Heart left ventricle (tissue), 16 donors: ENCODE data around the gene DHX8. TPM values are rescaled to one million over a fixed set of nuclear protein-coding genes. Genes with fewer than 3 reads are reported as not detected.

ENCODE experiments used
- ATAC-seq, 4 donors: fragments of 200-7000 bp; cut with Tn5 transposase; one replicate each; pipeline ENCODE4 v1.9.1; 2020 to 2022; ENCODE audit warnings: moderate library complexity in 4 of 4, mild to moderate bottlenecking in 3 of 4, moderate number of reproducible peaks in 1 of 4
- DNase-seq, 5 donors: peaks; one replicate each; pipeline ENCODE4 v3.0.0-alpha.2; 2020
- H3K27ac ChIP-seq, 12 donors: fragments of 200-600 bp; sonication (generic) in 4 of 12; one replicate each; pipeline versions ENCODE4 v1.5.0 to v1.8.0; 2016 to 2022; ENCODE audit warnings: mild to moderate bottlenecking in 2 of 12
- H3K27me3 ChIP-seq, 9 donors: fragments of 200-600 bp; sonication (generic) in 2 of 9; one replicate each; pipeline versions ENCODE4 v1.5.1 to v1.8.0; 2016 to 2022; ENCODE audit warnings: mild to moderate bottlenecking in 3 of 9
- H3K36me3 ChIP-seq, 9 donors: fragments of 200-600 bp; sonication (generic) in 2 of 9; one replicate each; pipeline versions ENCODE4 v1.5.0 to v1.8.0; 2018 to 2022; ENCODE audit warnings: mild to moderate bottlenecking in 2 of 9
- H3K4me1 ChIP-seq, 12 donors: fragments of 200-600 bp; sonication (generic) in 4 of 12; one replicate each; pipeline versions ENCODE4 v1.5.0 to v1.8.0; 2016 to 2022; ENCODE audit warnings: mild to moderate bottlenecking in 3 of 12
- H3K4me3 ChIP-seq, 12 donors: fragments of 200-600 bp; sonication (generic) in 4 of 12; one replicate each; pipeline versions ENCODE4 v1.5.0 to v1.8.0; 2017 to 2022; ENCODE audit warnings: mild to moderate bottlenecking in 9 of 12, moderate library complexity in 4 of 12
- H3K9me3 ChIP-seq, 12 donors: fragments of 200-600 bp; sonication (generic) in 4 of 12; one replicate each; pipeline versions ENCODE4 v1.5.0 to v1.8.0; 2016 to 2022; ENCODE audit warnings: mild to moderate bottlenecking in 1 of 12
- POLR2A ChIP-seq, 2 donors: fragments of 450-650 bp; IDR thresholded peaks; one replicate each; pipeline ENCODE4 v1.6.1; 2017; ENCODE audit warnings: antibody characterized with exemption in 2 of 2, mild to moderate bottlenecking in 2 of 2, moderate library complexity in 2 of 2
- WGBS, 4 donors: extraction: QIAGEN DNeasy Blood & Tissue Kit in 2 of 4; methylation state at CpG; one replicate each; pipeline versions ENCODE4 v1.1.5 to v1.1.7; 2013 to 2018; 5-methylcytosine and 5-hydroxymethylcytosine counted together
- intact Hi-C, 10 donors: fragments of 100-400 bp; cut with DNase I; formaldehyde crosslinking; loops; one replicate each; pipeline versions ENCODE4 v1.11.1 to v1.14.2; 2022
- long read RNA-seq, 3 donors: library from polyadenylated mRNA; unstranded; transcript quantifications; one replicate each; pipeline ENCODE4 v2.0.0, GENCODE V29; 2020 to 2021
- polyA plus RNA-seq, 2 donors: library from polyadenylated mRNA; stranded (reverse); fragments of 200-250 nt; gene quantifications; one replicate each; pipeline ENCODE4 v1.2.3, GENCODE V29; 2013
- total RNA-seq, 9 donors: library from RNA; depleted of rRNA in 2 of 9; stranded (reverse); fragments of >200 nt in 2 of 9; fragmentation: NEBNext Ultra II Directional in 3 of 9; extraction: Animal tissue kit (Norgen Biotek cat#: 25700) in 3 of 9; gene quantifications; one replicate each; pipeline versions ENCODE4 v1.1.0 to v1.2.4, GENCODE V29; 2016 to 2023
- TF ChIP-seq, protein P1 (sequence below), 12 donors: fragments of 200-600 bp; sonication (generic) in 4 of 12; IDR thresholded peaks; one replicate each; pipeline versions ENCODE4 v1.5.0 to v1.8.0; 2018 to 2022; ENCODE audit warnings: antibody characterized with exemption in 12 of 12, mild to moderate bottlenecking in 5 of 12
- donor health status: ischemic (EF 13 %, LVEDD 7.1; RV severe dilation, severe dysfunction).
- donor health status: healthy with polysubstance abuse.
- donor health status: DM: no; HTN: yes; CAD: no.
- donor health status: DM: no; HTN: no; CAD: no.
- donor health status: ischemic (EF 25% LVEDD 6.9; RV normal size, moderate dysfunction).
- donor health status: ischemic (EF 25% LVEDD 5.7; RV mildly dilated, moderate dysfunction).
- donor health status: healthy.
- donor health status: DM: yes; HTN: yes; CAD: no.
- donor health status: ischemic (EF 35%, LVEDD 5.7; RV mildly dilated, moderate dysfunction).
- donor health status: nonischemic (EF 11% LVEDD 7.7; RV severe dilation, severe dysfunction).
- donor health status: DM: yes; HTN: yes; CAD: no.
- donor health status: PGD.
- donor health status: ischemic (EF 29% LVEDD 5.4; RV normal size, mild dysfunction).
- donor health status: nonischemic (EF 23%, LVEDD 6.1; RV moderate dilation, normal function).

The DHX8 gene
- 10 to 100 TPM; 22.7 to 41.0 (median 28.1) TPM for total RNA-seq
- polyA plus RNA-seq: 10 to 100 TPM; 13.4 to 30.7 TPM
- long read RNA-seq, donor 1, full-length matches to known transcripts: 9 of 18 reads
- long read RNA-seq, donor 1, partial matches to known transcripts: 4 of 18 reads
- long read RNA-seq, donor 1, other reads (novel, unspliced or antisense): 5 of 18 reads
- long read RNA-seq, donor 2, full-length matches to known transcripts: 18 of 29 reads
- long read RNA-seq, donor 2, partial matches to known transcripts: 5 of 29 reads
- long read RNA-seq, donor 2, other reads (novel, unspliced or antisense): 6 of 29 reads
- long read RNA-seq, donor 3, full-length matches to known transcripts: 17 of 28 reads
- long read RNA-seq, donor 3, partial matches to known transcripts: 6 of 28 reads
- long read RNA-seq, donor 3, other reads (novel, unspliced or antisense): 5 of 28 reads

DNA sequence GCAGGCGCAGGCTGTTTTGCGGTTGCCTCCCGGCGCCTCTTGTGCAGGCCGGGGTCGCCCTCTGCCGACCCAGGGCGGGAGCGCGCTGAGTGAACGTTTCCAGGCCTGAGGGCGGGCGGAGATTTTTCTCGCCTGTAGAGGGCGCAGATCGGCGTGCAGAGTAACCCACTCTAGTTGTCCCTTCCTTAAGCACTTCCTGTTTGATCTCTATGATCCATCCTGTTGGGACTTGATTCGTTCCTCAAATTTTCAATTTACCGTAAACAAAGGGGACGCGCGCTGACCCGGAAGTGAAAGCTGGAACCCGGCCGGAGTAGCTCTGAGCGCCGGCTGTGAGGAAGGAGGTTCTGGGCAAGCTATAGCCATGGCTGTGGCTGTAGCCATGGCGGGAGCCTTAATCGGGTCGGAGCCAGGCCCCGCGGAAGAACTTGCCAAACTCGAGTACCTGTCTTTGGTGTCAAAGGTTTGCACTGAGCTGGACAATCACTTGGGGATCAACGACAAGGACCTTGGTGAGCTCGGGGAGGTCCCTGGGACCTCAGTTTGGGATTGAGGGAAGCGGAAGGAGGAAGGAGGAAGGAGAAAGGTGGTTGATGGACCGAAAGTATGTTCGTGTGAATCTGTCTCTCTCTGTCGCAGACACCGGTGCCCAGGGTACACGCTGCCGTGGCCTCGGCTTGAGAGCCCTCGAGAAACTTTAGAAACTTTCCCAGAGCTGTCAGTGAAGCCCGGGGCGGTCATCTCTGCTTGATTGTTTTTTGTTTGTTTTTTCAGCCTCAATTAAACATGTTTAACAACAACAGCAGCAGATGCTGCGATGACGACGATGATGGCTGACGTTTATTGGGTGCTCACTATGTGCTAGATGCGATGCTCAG lies at the start of gene DHX8:
Gene DHX8 (plus strand): TSS at position 302 of the 878 bp plus-strand sequence. CDS start 63 bp downstream, at position 365.
- Histone ChIP-seq H3K4me3 (peak within 1 kb of the TSS; percentile 58 to 91 (median 77)), H3K27me3 (no peaks in the 10 kb centered on the region), H3K36me3 (no peaks in the 10 kb centered on the region), H3K4me1 (peaks cover 0 to 41% (median 28%) of the 10 kb centered on the region in 12 donors), H3K9me3 (no peaks in the 10 kb centered on the region), H3K27ac (peak within 1 kb of the TSS; percentile 54 to 93 (median 82))
- DNase-seq: peak; percentile 97 to 99 (median 97)
- peak in 1 of 2 donors; percentile 80 for TF ChIP-seq POLR2A (IDR thresholded peaks at IDR 0.05)
- TF ChIP-seq, protein P1, sequence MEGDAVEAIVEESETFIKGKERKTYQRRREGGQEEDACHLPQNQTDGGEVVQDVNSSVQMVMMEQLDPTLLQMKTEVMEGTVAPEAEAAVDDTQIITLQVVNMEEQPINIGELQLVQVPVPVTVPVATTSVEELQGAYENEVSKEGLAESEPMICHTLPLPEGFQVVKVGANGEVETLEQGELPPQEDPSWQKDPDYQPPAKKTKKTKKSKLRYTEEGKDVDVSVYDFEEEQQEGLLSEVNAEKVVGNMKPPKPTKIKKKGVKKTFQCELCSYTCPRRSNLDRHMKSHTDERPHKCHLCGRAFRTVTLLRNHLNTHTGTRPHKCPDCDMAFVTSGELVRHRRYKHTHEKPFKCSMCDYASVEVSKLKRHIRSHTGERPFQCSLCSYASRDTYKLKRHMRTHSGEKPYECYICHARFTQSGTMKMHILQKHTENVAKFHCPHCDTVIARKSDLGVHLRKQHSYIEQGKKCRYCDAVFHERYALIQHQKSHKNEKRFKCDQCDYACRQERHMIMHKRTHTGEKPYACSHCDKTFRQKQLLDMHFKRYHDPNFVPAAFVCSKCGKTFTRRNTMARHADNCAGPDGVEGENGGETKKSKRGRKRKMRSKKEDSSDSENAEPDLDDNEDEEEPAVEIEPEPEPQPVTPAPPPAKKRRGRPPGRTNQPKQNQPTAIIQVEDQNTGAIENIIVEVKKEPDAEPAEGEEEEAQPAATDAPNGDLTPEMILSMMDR (IDR thresholded peaks at IDR 0.05): peak; percentile 100
- peak; percentile 99 for ATAC-seq
- 0% methylated on average over 37 to 51 of the region's 51 CpGs for WGBS, 4 donors
- intact Hi-C loops: loop anchor here (1.0 to 2.0 kb wide), 3 partner anchors 89 to 95 kb away; no protein-coding TSS in a partner anchor

DNA sequence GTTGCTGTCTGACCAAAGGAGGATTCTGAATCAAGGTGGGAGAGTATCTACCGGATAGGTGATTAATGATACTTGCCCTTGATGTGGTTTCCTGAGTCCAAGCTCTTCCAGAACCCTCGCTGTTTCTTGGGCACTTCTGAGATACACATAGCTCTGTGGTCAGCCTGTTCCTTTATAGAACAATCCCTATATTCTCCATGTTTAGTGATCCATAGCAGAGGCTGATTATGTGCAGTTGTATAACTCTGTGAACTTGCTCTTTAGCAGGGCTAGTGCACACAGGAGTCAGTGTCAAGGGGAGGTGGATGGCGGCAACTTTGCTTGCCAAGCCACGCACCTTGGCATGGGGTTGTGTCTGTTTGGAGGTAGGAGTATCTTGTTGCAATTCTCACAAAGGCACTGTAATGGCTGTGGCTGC lies 48.9 kb upstream of the DHX8 start:
- WGBS, 4 donors: 84 to 95% (median 93%) methylated on average over 4 of the region's 4 CpGs

DNA sequence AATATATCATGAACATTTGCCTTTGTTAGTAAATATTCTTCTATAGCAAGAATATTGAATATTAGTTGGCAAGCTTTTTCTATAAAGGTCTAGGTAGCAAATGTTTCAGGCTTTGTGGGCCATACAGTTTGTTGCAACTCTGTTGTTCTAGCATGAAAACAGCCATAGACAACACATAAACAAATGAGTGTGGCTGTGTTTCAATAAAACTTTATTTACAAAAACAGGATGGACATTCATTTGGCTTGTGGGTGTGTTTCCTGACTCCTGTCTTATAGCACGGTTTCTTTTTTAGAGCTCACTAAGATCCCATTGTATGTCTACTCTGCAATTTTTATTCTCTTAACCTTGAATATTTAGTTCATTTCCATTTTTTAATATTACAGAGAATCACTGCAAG lies 46.0 kb upstream of the DHX8 start:
- Histone ChIP-seq H3K4me3 (no peak overlapping the region), H3K27ac (no peak overlapping the region), H3K9me3 (no peaks in the 10 kb centered on the region), H3K27me3 (no peaks in the 10 kb centered on the region), H3K36me3 (no peaks in the 10 kb centered on the region), H3K4me1 (no peaks in the 10 kb centered on the region)
- WGBS, 4 donors: 67 to 72% (median 69%) methylated on average over 1 of the region's 1 CpG
- intact Hi-C loops: no loop called here
- ATAC-seq (no peak), DNase-seq (no peak)
- TF ChIP-seq, protein P1 (IDR thresholded peaks at IDR 0.05): no peak
- no peak for TF ChIP-seq POLR2A (IDR thresholded peaks at IDR 0.05)

More for the DNA sequence above, 48.9 kb upstream of the DHX8 start:
- Histone ChIP-seq H3K27me3 (no peaks in the 10 kb centered on the region), H3K4me3 (no peak overlapping the region), H3K27ac (no peak overlapping the region), H3K9me3 (no peaks in the 10 kb centered on the region), H3K36me3 (no peaks in the 10 kb centered on the region), H3K4me1 (peaks cover 0 to 20% (median 5%) of the 10 kb centered on the region in 12 donors)
- DNase-seq: no peak
- intact Hi-C loops: no loop called here
- ATAC-seq: no peak
- TF ChIP-seq POLR2A (IDR thresholded peaks at IDR 0.05): no peak
- TF ChIP-seq, protein P1 (IDR thresholded peaks at IDR 0.05): no peak

DNA sequence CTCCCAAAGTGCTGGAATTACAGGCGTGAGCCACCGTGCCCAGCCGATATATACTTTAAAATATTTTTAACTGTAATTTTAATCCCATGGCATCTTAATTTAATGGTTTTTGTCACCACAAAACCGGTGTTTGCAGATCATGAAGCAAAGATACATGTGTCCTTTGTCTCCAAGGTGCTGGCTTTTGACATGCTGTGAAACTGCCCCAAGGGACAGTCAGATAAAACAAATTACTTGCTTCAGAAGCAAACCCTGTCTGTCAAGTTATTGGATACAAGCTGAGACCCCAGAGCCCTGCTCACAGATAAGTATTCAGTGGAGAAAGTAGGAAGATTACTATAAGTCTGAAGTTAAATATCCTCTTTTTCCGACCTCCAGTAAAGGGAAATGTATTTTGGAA lies 45.1 kb upstream of the DHX8 start:
- TF ChIP-seq POLR2A (IDR thresholded peaks at IDR 0.05): no peak
- TF ChIP-seq, protein P1 (IDR thresholded peaks at IDR 0.05): no peak
- ATAC-seq (no peak), DNase-seq (no peak)
- Histone ChIP-seq H3K27me3 (no peaks in the 10 kb centered on the region), H3K36me3 (no peaks in the 10 kb centered on the region), H3K27ac (no peak overlapping the region), H3K4me1 (no peaks in the 10 kb centered on the region), H3K9me3 (no peaks in the 10 kb centered on the region), H3K4me3 (no peak overlapping the region)
- 69 to 77% (median 70%) methylated on average over 5 of the region's 5 CpGs for WGBS, 4 donors
- intact Hi-C loops: no loop called here
